NCI-H524 (cell line): ENCODE data around the gene NPR1.
"Not testable (repeated sequence)": the region's sequence is repeated elsewhere in the genome, so short reads cannot be mapped to it uniquely, and the experiment has no call there.

Source experiments
- DNase-seq, 2 experiments: peaks; one replicate each; lab custom pipeline; 2025; lab: John Stamatoyannopoulos, UW

The NPR1 gene

GRCh38 chr1:153724634-153725033 is 46.1 kb downstream of the NPR1 start:
- not testable (repeated sequence) for DNase-seq

GRCh38 chr1:153727463-153728304 is 49.2 kb downstream of the NPR1 start, which contains the start of gene INTS3:
Gene INTS3 (plus strand): TSS chr1:153728050. CDS start chr1:153728635, 585 bp downstream.
- peak; percentile 99 for DNase-seq

GRCh38 chr1:153728305-153729066 is 50.0 kb downstream of the NPR1 start:
- peak; percentile 2 to 35 for DNase-seq

- DNase-seq: no peak
These were observed 52.0 kb downstream of the NPR1 start for GRCh38 chr1:153730468-153730988.

GRCh38 chr1:153733970-153734369 is 55.5 kb downstream of the NPR1 start:
- DNase-seq: no peak

GRCh38 chr1:153734396-153735089 is 56.1 kb downstream of the NPR1 start:
- no peak for DNase-seq

- peak; percentile 67 to 84 for DNase-seq
These were observed 56.6 kb downstream of the NPR1 start for GRCh38 chr1:153735090-153735420.

- no peak for DNase-seq
These were observed 63.5 kb downstream of the NPR1 start for GRCh38 chr1:153741986-153742385.

GRCh38 chr1:153742411-153743142 is 64.1 kb downstream of the NPR1 start:
- no peak for DNase-seq
